ENCODE data around the gene KDM2B.
"Not testable (repeated sequence)": the region's sequence is repeated elsewhere in the genome, so short reads cannot be mapped to it uniquely, and the experiment has no call there.

The KDM2B gene

DNA sequence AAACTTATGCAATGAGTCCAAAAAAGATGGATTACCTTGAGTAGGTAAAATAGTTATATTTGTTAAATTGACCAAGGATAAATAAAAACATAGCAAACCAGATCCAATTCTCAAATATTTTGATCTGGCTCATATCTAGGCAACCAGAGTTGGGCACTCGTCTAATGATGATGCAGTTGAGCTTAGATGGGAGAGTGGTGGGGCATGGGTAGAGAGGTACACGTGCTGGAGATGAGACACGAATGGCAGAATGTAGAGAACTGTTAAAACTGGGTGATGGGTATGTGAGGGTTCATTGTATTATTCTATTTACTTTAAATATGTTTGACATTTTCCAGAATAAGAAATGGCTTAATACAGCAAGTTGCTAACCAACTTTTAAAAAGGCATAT is 188.5 kb downstream of the KDM2B start:
- no peak for DNase-seq (ENCODE audit: low read depth in 1 of 2, low spot score in 1 of 2)

DNA sequence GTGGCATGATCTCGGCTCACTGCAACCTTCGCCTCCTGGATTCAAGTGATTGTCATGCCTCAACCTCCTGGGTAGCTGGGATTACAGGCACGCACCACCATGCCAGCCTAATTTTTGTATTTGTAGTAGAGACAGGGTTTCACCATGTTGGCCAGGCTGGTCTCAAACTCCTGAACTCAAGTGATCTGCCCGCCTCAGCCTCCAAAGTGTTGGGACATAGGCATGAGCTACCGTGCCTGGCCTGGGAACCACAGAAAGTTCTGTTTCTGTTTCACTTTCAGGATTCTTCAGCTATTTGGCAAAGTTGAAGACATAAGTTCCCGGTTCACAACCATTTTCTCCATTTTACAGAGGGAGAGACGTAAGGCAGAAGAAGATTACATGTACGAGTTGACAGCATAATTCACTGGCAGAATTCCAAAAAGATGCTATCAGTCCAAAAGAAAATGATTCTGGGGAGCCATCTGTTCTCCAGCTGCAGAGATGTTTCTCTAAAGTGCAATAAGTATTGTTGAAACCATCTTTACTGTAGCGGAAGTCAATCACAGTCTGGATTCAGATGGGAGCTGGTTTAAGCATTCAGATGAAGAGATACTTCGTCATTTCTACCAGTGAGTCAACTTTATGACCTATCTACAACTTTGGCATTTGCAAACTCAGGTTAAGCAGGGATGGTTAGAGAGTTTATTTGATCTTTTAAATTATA is 189.1 kb downstream of the KDM2B start:
- DNase-seq (ENCODE audit: low read depth in 1 of 2, low spot score in 1 of 2), result no peak

DNA sequence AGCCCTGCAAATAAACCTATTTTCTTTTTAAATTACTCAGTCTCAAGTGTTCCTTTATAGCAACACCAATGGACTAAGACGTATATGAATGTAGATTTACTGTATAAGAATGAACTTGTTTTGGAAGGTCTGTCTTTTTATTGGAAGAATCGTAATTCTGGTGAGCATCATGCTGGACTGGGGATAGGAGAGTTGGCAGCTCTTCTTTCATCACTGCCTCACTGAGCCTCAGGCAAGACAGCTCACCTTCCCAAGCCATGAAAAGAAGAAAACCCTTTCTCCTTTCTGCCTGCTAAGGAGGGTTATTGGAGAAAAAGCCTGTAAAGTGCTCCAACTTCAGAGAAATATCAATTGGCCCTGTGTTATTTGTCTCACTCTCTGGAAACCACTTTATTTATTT is 190.0 kb downstream of the KDM2B start:
- no peak for DNase-seq (ENCODE audit: low read depth in 1 of 2, low spot score in 1 of 2)

GRCh38 chr12:121388421-121388981 is 192.3 kb downstream of the KDM2B start:
- no peak for DNase-seq (ENCODE audit: low read depth in 1 of 2, low spot score in 1 of 2)

- not testable (repeated sequence) for DNase-seq (ENCODE audit: low read depth in 1 of 2, low spot score in 1 of 2)
These were observed 195.9 kb downstream of the KDM2B start for GRCh38 chr12:121384891-121385290.

- no peak for DNase-seq (ENCODE audit: low read depth in 1 of 2, low spot score in 1 of 2)
These were observed 197.2 kb downstream of the KDM2B start for GRCh38 chr12:121383601-121384021.

DNA sequence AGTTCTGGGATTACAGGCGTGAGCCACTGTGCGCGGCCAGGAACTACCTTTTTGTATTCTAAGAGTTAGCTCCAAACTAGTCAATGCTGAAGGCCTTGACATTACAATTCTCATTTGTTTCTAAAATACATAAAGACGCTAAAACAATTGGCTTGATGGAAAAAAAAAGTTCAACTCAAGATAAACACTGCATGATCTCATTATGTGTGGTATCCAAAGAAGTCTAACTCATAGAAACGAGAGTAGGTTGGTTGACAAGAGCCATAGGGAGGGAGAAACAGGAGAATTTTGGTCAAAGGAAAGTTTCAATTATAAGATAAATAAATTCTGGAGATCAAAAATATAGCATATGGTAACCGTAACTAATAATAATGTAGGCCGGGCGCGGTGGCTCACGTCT is 200.9 kb downstream of the KDM2B start:
- DNase-seq (ENCODE audit: low read depth in 1 of 2, low spot score in 1 of 2), result no peak

All from stimulated activated CD4-positive, alpha-beta T cell treated with anti-CD3 and anti-CD28 coated beads, Interleukin-15, amount 100 ng/mL, for 1 hour (primary cell).